NCI-H2196 (cell line): ENCODE measurements around the gene ARL15.

ENCODE experiments used
- DNase-seq: peaks from one replicate; lab custom pipeline; 2025; ENCODE audit not compliant: unreplicated experiment; lab: John Stamatoyannopoulos, UW

Gene ARL15

GRCh38 chr5:54254482-54255198, 55.7 kb downstream of the ARL15 start:
- DNase-seq, result no peak

GRCh38 chr5:54251981-54252380, 58.4 kb downstream of the ARL15 start:
- DNase-seq, result no peak

- no peak for DNase-seq
Measured at GRCh38 chr5:54249210-54250028, 61.0 kb downstream of the ARL15 start.

- no peak for DNase-seq
Measured at GRCh38 chr5:54247226-54247625, 63.1 kb downstream of the ARL15 start.

GRCh38 chr5:54243483-54244080, 66.8 kb downstream of the ARL15 start:
- DNase-seq, result peak; percentile 7

- no peak for DNase-seq
Measured at GRCh38 chr5:54242297-54242696, 68.1 kb downstream of the ARL15 start.

- peak; percentile 9 for DNase-seq
Measured at GRCh38 chr5:54234304-54234933, 76.0 kb downstream of the ARL15 start.

- DNase-seq, result no peak
Measured at GRCh38 chr5:54230936-54231685, 79.3 kb downstream of the ARL15 start.

- peak; percentile 38 for DNase-seq
Measured at GRCh38 chr5:54229041-54229780, 81.2 kb downstream of the ARL15 start.

GRCh38 chr5:54227759-54228158, 82.6 kb downstream of the ARL15 start:
- no peak for DNase-seq

GRCh38 chr5:54227109-54227508, 83.3 kb downstream of the ARL15 start:
- no peak for DNase-seq

GRCh38 chr5:54226215-54226614, 84.2 kb downstream of the ARL15 start:
- DNase-seq, result no peak

GRCh38 chr5:54224103-54224826, 86.1 kb downstream of the ARL15 start:
- no peak for DNase-seq

- no peak for DNase-seq
Measured at GRCh38 chr5:54222336-54222735, 88.0 kb downstream of the ARL15 start.

- no peak for DNase-seq
Measured at GRCh38 chr5:54221135-54221534, 89.2 kb downstream of the ARL15 start.

- DNase-seq, result no peak
Measured at GRCh38 chr5:54220230-54221040, 89.9 kb downstream of the ARL15 start.

- DNase-seq, result peak; percentile 42
Measured at GRCh38 chr5:54217826-54218503, 92.4 kb downstream of the ARL15 start.

GRCh38 chr5:54215233-54215736, 95.1 kb downstream of the ARL15 start:
- DNase-seq, result no peak
